Stimulated activated CD4-positive, alpha-beta T cell treated with anti-CD3 and anti-CD28 coated beads, Interleukin-2, amount 100 ng/mL, for 4 hours (primary cell): Measurements from ENCODE around the gene ZGRF1.
"Not testable (repeated sequence)": the region's sequence is repeated elsewhere in the genome, so short reads cannot be mapped to it uniquely, and the experiment has no call there.

Experiments
- DNase-seq: peaks from one replicate; pipeline ENCODE4 v3.0.0-alpha.2; 2020; ENCODE audit warnings: low read depth

The ZGRF1 gene

DNA sequence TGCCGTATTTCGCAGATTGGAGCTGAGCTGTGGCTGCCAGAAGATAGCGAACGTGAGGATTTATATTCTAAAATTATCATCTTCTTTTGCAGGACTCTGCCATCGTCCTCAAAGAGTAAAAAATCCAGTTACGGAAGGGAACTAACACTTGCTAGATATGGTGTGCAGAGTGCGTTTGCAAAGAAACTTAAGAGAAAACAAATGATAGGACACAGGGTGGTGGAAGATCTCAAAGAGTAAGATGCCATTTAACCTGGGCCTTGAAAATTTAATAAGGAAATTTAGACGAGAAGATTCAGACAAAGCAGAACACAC, 800 bp upstream of the ZGRF1 start:
- no peak for DNase-seq

- DNase-seq: no peak
These were observed 3.1 kb downstream of the ZGRF1 start for GRCh38 chr4:112633477-112634235.

DNA sequence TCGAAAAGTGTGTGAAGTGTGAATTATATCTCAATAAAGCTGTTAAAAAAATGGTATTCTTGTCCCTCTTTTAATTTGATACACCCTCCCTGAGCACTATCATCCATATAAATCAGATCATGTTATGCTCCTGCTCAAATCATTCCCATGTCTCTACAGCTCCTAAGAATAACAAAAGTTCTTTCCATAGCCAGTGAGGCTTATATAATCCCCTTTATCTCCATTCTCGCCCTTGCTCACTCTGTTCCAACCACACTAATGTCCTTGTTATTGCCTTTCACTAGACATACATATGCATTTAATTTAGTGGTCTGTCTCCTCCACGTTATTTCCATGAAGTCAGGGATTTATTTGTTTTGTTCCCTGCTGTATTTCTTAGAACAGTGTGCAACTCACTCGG, 10.5 kb downstream of the ZGRF1 start:
- no peak for DNase-seq

GRCh38 chr4:112616984-112617383, 19.7 kb downstream of the ZGRF1 start:
- no peak for DNase-seq

DNA sequence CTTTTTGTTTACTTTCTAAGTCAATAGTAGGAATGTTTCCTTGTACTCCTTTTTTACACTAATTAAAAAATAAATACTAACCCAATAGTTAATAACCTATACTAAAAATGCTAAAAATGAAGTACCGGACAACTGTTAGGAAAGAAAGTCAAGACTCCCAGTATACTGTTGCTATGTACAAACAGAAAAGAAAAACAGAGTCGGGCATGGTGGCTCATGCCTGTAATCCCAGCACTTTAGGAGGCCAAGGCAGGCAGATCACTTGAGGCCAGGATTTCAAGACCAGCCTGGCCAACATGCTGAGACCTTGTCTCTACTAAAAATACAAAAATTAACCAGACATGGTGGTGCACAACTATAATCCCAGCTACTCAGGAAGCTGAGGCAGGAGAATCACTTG, 23.9 kb downstream of the ZGRF1 start:
- not testable (repeated sequence) for DNase-seq

- DNase-seq: peak; percentile 5
These were observed 32.1 kb downstream of the ZGRF1 start for GRCh38 chr4:112604589-112604988.

DNA sequence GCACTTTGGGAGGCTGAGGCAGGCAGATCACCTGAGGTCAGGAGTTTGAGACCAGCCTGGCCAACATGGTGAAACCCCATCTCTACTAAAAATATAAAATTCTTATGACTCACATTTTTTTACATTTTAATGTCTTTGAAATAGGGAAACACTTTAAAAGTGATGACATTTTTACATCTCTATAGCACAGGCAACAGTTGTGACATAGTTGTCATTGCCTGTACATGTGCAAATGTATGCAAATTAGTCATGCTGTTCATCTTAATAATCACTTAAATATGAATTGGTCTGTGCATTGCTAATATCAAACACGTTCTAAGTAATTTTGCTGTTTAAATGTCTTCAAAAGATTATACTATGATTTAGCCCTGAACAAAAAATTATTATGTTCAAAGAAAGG, 41.7 kb downstream of the ZGRF1 start:
- no peak for DNase-seq

DNA sequence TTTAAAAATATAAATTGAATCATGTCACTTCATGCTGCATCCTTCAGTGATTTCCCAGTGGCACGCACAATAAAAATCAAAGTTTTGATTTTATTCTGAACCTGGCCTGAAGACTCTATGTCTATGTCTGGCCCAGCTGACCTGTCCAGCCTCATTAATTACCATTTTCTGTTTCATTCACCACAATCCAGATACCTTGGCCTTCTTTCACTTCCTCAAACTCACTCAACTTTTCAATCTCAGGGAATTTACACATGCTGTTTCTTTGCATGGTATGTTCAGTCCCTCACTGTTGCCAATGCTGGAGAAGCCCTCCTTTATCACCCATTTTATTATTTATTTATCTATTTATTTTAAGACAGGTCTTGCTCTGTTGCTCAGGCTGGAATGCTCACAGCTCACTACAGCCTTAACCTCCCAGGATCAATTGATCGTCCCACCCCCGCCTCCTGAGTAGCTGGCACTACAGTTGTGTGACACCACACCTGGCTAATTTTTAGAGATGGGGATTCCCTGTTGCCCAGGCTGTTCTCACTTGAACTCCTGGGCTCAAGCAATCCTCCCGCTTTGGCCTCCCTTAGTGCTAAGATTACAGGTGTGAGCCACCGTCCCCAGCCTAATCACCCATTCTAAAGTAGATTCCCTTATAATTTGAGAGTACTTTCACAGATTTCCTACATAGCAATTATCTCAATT, 43.1 kb downstream of the ZGRF1 start:
- DNase-seq: no peak

DNA sequence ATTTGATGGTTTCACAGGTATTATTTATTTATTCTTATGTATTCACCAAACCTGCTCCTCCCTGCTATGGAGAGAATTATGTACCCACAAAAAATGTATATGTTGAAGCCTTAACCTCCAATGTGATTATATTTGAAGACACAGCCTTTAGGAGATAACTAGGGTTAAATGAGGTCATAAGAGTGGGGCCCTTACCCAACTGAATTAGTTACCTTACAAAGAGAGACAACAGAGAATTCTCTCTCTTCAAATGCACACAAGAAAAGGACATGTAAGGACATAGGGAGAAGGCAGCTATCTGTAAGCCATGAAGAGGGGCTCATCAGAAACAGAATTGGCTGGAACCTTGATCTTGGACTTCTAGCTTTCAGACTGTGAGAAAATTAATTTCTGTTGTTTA, 44.0 kb downstream of the ZGRF1 start:
- no peak for DNase-seq

- DNase-seq: no peak
These were observed 45.1 kb downstream of the ZGRF1 start for GRCh38 chr4:112591593-112591992.

GRCh38 chr4:112589206-112589605, 47.5 kb downstream of the ZGRF1 start:
- no peak for DNase-seq

DNA sequence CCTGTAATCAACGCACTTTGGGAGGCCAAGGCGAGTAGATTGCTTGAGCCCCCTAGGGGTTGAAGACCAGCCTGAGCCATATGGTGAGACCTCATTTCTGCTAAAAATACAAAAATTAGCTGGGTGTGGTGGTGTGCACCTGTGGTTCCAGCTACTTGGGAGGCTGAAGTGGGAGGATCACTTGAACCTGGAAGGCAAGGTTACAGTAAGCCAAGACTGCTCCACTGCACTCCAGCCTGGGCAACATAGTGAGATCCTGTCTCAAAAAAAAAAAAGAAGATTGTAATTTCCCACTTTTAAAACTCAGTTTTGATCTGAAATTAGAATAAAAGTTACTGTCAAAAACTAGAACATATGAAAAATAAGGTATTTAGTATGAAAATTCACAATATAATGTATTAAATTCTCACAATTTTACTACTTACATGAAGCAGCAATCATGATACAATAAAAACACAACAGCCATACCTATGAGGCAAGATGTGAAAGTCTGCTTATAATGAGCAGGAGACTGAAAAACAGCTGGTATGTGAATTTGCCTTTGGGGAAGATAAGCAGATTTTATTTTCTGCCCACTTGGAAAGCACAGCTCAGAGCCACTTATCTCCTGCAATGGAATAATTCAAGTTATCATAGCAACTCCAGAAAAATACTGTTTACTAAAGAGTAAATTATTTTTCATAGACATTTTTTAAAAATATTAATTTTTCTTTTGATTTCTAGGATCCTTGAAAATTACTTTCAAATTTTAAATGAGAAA, 50.6 kb downstream of the ZGRF1 start:
- DNase-seq: no peak

GRCh38 chr4:112567536-112567935, 69.2 kb downstream of the ZGRF1 start:
- DNase-seq: no peak

DNA sequence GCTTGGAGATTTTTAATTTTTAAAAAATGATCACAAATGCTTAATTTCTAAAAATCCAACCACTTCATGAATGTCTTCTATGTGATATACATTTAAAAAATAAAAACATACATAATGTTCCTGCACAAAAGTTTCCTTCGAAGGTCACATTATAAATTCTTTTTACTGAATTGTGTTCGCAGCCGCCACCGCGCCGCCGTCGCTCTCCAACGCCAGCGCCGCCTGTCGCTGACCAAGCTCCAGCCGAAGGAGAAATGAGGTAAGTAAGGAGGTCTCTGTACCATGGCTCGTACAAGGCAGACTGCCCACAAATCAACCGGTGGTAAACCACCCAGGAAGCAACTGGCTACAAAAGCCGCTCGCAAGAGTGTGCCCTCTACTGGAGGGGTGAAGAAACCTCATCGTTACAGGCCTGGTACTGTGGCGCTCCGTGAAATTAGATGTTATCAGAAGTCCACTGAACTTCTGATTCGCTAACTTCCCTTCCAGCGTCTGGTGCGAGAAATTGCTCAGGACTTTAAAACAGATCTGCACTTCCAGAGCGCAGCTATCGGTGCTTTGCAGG, 71.9 kb downstream of the ZGRF1 start:
- DNase-seq: no peak

DNA sequence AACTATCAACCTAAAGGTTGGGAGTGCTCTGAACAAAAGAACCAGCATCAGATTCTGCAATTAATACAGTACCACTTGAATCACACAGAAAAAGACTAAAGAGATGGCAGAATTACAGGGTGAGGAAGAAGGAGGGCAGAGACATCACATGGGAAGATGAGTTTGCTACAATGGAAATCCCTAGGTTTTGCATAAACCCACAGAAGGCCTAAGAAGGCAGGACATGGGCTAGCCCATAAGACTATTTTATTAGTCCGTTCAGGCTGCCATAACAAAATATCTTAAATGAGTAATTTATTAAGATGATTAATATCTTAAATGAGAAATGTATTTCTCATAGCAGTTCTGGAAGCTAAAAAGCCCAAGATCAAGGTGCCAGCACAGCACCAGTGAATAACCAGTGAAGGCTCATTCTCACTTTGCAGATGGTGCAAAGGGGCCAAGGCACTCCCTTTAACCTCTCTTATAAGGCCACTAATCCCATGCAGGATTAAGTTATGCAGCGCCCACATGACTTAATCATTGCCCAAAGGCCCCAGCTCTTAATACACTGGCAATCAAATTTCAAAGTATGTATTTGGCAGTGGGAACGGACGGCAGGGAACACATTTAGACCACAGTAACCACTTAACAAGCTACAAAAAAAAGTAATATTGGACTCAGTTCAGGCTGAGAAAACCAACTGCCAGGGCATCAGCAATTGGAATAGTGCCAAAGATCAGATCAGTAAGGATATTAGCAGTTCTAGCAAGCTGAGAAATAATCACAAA, 73.1 kb downstream of the ZGRF1 start:
- no peak for DNase-seq

GRCh38 chr4:112562254-112562879, 74.3 kb downstream of the ZGRF1 start:
- no peak for DNase-seq

DNA sequence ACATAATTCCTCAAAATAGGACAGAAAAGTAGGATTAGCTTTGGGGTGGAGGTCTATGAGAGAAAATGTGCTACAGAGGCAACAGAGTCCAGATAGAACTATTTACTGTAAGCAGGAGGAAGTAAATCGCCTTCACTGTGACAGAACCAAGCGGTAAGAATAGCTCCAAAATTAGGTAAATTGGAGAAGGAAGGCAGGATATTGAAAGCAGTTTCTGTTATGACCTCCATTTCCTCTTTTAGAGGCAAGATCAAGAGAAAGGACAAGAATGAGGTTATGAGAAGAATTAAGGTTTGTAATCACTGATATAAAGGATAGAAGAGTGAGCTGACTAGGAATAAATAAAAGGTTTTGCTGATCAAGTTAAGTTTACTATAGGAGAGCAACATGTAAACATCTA, 76.6 kb downstream of the ZGRF1 start:
- DNase-seq: no peak

- no peak for DNase-seq
These were observed 77.7 kb downstream of the ZGRF1 start for GRCh38 chr4:112559053-112559452.

DNA sequence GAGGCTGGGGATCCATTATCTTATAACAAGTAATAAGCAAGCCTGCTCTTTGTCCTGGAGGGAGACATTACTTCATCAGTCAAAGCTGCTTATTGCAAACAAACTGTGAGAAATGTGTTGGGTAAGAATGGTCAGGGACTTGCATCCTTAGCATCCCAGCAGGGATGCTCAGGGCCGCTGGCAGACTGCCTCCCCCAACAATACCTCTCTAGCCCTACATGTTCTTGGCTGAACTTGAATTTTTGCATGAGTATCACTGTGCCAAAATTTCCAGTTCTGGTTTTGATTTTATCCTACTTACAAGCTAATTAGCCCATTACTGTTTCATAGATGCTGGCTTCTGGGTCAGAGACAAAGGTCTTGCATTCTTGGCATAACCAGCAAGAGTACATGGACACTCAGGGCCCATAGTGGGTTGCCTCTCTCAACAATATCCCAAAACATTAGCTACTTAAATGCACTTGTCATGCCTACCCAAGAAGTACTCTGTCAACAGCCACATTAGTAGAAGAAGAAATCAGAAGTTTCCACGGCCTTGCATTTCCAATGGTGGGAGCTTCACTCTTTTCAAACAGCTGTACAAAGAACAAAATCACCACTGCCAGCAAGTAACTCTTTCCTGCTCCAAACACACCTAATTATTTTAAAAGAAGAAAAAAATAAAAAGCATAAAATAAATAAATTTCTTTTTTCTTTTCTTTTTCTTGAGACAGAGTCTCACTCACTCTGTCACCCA, 78.9 kb downstream of the ZGRF1 start:
- no peak for DNase-seq

DNA sequence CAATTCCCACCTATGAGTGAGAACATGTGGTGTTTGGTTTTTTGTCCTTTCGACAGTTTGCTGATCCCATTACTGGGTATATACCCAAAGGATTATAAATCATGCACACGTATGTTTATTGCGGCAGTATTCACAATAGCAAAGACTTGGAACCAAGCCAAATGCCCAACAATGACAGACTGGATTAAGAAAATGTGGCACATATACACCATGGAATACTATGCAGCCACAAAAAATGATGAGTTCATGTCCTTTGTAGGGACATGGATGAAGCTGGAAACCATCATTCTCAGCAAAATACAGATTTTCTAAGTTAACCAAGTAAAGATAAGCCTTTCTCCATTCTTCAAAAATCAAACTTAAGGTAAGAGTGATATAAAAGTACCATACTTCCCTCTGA, 82.4 kb downstream of the ZGRF1 start:
- not testable (repeated sequence) for DNase-seq

- no peak for DNase-seq
These were observed 84.0 kb downstream of the ZGRF1 start for GRCh38 chr4:112552668-112553067.
